ENCODE data around the gene ARF5. TPM values are rescaled to one million over a fixed set of nuclear protein-coding genes. Genes with fewer than 3 reads are reported as not detected.

The ARF5 gene
- total RNA-seq, 4 donors from 2014 or later: 116 to 159 (median 124) TPM

DNA sequence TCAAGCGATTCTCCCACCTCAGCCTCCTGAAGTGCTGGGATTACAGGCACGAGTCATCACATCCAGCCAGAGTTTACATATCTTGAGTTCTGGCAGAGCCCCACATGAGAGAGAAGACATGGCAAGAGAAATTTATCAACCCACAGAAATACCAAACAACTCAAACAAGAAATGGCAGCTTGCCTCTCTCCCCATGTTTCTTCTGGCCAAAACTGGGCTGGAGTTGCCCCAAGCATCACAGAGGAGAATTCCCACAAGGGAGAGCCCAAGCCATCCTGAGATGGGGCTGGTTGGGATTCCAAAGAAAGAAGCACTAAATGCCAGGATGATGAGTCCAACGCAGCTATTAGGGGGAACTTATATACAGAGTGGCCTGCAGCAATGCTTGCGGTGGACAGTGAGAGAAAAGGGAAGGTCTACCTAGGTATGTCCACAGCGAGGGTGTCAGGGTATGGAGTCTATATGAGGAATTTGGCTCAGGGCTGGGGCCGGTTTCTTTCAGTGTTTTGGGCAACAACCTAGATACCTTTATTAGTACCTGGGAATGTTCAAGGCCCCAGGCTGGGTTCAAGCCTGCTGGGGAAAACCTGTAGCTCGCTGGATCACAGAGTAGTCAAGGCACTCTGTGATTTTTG, 44.2 kb downstream of the ARF5 start:
- TF ChIP-seq, protein P1, sequence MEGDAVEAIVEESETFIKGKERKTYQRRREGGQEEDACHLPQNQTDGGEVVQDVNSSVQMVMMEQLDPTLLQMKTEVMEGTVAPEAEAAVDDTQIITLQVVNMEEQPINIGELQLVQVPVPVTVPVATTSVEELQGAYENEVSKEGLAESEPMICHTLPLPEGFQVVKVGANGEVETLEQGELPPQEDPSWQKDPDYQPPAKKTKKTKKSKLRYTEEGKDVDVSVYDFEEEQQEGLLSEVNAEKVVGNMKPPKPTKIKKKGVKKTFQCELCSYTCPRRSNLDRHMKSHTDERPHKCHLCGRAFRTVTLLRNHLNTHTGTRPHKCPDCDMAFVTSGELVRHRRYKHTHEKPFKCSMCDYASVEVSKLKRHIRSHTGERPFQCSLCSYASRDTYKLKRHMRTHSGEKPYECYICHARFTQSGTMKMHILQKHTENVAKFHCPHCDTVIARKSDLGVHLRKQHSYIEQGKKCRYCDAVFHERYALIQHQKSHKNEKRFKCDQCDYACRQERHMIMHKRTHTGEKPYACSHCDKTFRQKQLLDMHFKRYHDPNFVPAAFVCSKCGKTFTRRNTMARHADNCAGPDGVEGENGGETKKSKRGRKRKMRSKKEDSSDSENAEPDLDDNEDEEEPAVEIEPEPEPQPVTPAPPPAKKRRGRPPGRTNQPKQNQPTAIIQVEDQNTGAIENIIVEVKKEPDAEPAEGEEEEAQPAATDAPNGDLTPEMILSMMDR (IDR thresholded peaks at IDR 0.05): no peak
- DNase-seq (ENCODE audit: low spot score) (no peak), ATAC-seq (ENCODE audit: low FRiP score) (no peak)

DNA sequence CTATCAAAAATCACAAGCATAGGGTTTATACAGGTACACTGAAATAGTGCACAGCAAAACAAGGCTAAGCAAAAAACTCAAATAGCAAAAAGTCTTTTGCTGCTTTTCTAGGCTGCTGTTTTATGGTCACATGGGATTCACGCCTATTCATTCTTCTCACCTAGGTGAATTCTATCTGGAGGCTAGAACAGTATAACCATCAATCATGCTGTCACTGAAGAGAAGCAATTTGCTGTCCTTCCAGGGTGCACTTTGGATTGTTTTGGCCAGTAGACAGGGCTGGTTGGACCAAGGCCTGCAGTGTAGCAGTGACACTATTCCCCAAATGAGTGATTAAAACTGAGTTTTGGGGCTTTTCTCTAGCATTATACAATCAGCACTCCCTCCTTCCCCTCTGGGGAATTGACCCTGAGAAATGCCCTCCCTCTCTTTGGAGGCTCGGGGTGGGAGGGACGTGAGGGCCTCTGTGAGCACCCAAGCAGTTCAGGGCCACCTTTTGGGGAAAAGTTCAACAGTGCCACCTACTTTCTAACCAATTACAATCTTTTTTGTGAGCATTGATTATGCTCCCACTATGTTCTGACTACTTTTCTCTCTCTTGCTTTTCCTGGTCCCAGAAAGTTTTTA, 47.6 kb downstream of the ARF5 start:
- no peak for DNase-seq (ENCODE audit: low spot score)
- TF ChIP-seq, protein P1 (IDR thresholded peaks at IDR 0.05): no peak
- ATAC-seq (ENCODE audit: low FRiP score): no peak

DNA sequence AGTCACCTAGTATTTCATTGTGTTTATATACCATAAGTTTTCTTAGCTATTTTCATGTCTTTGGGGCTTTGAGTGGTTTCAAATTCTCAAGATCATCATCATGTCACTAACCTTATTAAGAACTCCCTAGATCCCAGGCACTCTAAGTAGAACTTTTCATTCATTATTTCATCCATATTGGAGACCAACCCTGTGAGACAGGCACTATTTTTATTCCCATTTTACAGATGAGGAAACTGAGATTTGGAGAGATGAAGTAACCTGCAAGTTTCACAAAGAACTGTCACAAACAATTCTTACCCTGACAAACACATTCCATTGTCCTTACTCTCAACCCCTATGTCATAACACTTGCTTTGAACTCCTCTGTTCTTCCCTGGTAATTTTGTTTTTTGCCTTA, 50.0 kb downstream of the ARF5 start:
- DNase-seq (ENCODE audit: low spot score) (no peak), ATAC-seq (ENCODE audit: low FRiP score) (no peak)
- TF ChIP-seq, protein P1 (IDR thresholded peaks at IDR 0.05): no peak

Other genes starting within 250 kb of the ARF5 start
- 10 to 100 TPM; 28.3 to 47.2 (median 35.8) TPM for gene ZNF800, start 195.7 kb upstream of the ARF5 start, total RNA-seq
- 10 to 100 TPM; 15.0 to 19.5 (median 15.8) TPM for gene GCC1, start 2.8 kb upstream of the ARF5 start, total RNA-seq
- 1 to 10 TPM; 1.2 to 3.6 (median 2.0) TPM for gene FSCN3, start 5.3 kb downstream of the ARF5 start, total RNA-seq
- gene PAX4, start 29.7 kb downstream of the ARF5 start, total RNA-seq: not detected
- 100 to 1,000 TPM in 3 of 4 donors, 10 to 100 TPM in 1; 90.8 to 140 (median 125) TPM for gene SND1, start 63.8 kb downstream of the ARF5 start, total RNA-seq

All from omental fat pad (tissue), 4 donors.